HG03460 (cell line): Measurements from ENCODE around the gene GRK3.

ENCODE experiments used
- ATAC-seq: cut with Tn5 transposase; IDR thresholded peaks from one replicate; pipeline ENCODE4 v1.9.1; 2021; ENCODE audit not compliant: unreplicated experiment

The GRK3 gene

GRCh38 chr22:25656724-25657123 lies 92.2 kb downstream of the GRK3 start:
- ATAC-seq: peak; percentile 88

GRCh38 chr22:25658633-25659032 lies 94.2 kb downstream of the GRK3 start:
- no peak for ATAC-seq

- ATAC-seq: no peak
Measured at GRCh38 chr22:25659413-25659812, 94.9 kb downstream of the GRK3 start.

GRCh38 chr22:25660336-25660735 lies 95.9 kb downstream of the GRK3 start:
- ATAC-seq: no peak

- no peak for ATAC-seq
Measured at GRCh38 chr22:25661073-25661472, 96.6 kb downstream of the GRK3 start.

GRCh38 chr22:25663654-25664053 lies 99.2 kb downstream of the GRK3 start:
- no peak for ATAC-seq

GRCh38 chr22:25666308-25666707 lies 101.8 kb downstream of the GRK3 start:
- no peak for ATAC-seq

DNA sequence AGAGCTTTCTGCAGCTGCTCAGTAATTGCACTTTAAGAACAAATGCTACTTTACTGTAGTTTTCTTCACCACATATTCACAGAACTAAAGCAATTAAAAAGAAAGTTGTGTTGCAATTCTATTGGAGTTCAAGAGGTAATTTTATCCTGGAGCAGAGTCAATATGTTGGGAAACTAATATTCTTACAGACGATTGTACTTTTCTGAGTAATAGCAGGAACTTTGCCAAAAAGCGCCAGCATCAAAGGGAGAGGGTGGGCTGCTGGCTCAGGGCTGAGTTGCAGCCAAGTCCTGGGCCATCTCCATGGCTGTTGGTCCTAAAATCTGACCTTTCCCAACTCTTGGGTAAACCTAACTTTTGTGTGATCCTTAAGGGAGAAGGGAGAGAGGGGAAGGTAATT lies 104.0 kb downstream of the GRK3 start:
- no peak for ATAC-seq

DNA sequence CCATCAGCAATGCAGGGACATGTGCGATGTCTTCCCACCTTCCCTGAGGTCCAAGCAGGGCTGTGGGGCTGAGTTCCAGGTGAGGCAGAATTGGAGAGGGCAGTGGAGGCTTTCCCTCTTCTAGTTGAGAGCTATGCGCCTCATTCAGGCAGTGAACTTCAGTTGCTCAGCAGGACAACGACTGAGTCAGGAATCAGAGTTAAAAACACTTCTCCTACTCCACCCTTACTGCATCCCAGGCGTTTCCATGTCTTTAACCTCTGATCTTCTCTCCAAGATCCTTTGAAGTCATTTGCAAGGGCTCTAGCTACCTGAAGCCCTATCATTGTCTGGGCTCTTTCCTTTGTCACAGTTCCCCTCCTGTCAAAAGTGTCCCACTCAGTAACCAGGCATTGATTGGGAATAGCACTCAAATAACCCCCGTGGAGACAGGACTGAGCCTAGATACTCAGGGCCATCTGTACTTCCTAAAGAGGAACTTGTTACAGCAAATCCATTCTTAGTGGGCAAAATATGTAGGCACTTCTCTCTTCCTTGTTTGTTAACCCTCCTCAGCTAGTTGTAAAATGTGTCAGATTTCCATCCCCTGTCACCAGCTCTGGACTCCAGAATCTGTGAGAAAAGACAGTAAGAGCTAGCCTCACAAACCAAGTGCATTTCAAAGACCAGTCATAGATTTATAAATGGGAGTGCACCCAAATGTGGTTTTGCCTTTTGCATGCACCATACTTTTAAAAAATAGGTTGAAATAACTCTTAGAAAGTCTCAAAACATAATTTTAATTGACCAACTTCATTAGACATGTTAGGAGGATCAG lies 105.0 kb downstream of the GRK3 start:
- no peak for ATAC-seq

GRCh38 chr22:25670070-25670461 lies 105.6 kb downstream of the GRK3 start:
- no peak for ATAC-seq

- no peak for ATAC-seq
Measured at GRCh38 chr22:25672289-25673084, 108.0 kb downstream of the GRK3 start.

- no peak for ATAC-seq
Measured at GRCh38 chr22:25673713-25674112, 109.2 kb downstream of the GRK3 start.

- no peak for ATAC-seq
Measured at GRCh38 chr22:25677631-25678030, 113.2 kb downstream of the GRK3 start.

DNA sequence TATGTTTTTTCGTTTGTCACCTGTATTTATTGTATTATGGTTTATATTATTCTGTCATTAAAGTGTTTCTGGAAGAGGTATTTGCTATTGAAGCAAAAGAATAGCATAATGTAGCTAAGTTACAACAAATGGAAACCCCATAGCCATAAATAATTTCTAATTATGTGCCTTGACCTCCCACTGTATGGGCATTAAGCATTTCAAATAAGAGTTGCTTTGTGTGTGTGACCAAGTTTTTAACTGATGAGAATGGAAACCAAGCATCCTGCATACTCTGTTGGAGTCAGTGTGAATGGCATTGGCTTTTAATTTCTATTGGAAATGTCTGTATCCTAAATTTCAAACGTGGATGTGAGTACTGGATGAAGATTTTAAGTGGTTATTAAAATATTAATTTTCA lies 115.6 kb downstream of the GRK3 start:
- ATAC-seq: no peak

DNA sequence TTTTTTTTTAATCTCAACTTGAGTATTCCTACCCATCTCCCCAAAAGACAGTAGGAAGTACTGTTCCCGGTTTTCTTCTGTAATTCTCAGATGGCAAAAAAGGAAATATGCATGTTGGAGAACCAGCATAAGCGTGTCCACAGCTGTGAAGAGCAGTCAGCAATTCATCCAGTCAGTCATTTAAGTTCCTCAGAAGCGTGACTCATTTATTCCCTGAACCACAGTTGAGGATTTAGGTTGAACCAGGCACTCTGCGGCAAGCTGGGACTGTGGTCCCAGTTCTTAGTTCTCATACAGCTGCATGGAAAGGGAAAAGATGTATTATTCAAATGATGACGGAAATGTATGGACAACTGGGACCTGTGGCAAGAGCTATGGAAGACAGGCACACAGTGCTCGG lies 116.5 kb downstream of the GRK3 start:
- ATAC-seq: no peak

DNA sequence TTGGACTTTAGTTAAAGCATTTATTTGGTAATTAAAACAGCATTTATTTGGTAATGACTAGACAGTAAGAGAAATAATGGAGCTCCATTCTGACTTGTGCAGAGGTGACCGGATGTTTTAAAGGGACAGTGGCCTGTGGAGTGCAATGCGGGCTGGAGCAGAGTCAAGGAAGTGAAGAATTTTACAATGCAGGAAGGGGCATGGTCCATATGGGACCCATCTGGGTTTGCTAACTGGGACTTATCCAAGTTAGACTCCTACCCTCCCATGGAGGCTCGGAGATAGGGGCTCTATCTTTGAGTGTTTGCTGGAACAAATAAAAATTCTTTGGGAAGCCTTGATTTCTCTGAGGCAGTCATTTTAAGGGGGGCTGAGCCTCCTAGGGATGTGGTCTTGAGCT lies 117.6 kb downstream of the GRK3 start:
- no peak for ATAC-seq

GRCh38 chr22:25688627-25689026 lies 124.2 kb downstream of the GRK3 start:
- ATAC-seq: no peak

GRCh38 chr22:25689631-25690030 lies 125.2 kb downstream of the GRK3 start:
- no peak for ATAC-seq

- no peak for ATAC-seq
Measured at GRCh38 chr22:25690798-25691197, 126.3 kb downstream of the GRK3 start.

DNA sequence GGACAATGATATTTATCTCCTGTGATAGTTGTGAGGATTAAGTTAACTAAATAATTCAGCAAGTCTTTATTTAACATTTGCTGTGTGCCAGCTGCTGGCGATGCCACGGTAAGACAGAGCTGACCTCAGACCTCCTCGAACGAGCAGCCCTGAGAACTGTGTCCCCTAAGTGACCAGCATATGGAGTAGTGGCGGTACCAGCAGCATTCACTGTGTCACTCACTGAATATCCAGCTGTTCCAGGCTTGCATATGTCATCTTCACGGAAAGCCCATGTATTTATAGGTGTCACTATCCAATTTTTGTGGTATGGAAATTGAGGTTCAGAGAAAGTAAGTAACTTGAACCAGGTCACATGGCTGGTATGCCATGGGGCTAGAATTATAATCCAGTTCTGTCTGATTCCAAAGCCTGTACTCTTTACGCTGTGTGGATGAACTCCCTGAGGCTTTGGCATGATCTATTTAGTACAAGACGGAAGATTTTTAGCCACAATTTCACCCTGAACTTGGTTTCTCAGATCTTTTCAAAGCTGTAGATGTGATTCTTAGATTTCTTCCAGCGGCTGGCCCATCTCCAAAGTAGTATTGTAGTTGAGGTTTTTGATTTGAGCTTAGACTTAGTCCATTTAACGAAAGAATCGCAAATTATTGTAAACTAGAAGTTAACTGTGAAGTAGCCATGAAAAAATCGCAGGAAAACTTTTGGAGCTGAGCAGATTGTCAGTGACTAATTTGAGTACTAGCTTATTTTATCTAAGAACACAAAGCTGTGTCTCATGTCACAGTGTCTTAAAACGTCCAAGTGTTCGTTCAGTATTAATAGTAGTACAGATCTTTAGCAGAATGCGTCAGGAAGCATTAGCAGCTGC lies 128.2 kb downstream of the GRK3 start:
- ATAC-seq: no peak

DNA sequence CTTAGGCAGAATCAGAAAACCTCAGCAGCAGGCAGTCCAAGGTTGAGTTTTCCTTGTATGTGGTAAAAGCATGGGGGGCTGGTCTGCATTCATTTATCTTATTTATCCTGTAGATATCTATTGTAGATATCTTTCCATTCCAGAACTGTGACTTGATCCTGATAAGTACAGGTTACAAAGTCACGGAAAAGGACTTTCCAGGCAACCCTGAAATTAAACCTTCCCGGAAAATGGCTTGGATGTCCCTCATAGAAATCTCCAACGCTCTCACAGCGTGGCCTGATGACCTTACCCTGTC lies 128.7 kb downstream of the GRK3 start:
- no peak for ATAC-seq
